Gastrocnemius medialis (tissue), 4 donors: ENCODE data around the gene CLASP1.
A peak's percentile ranks its signal among the peaks of the same experiment; 100 is the strongest.

Experiments used
- CTCF ChIP-seq, 5 experiments: fragments of 450-650 bp in 3 of 5; fragments of 200-600 bp in 2 of 5; sonication (generic) in 2 of 5; IDR thresholded peaks in 4 of 5; conservative IDR thresholded peaks in 1 of 5; 1 replicate in 4 of 5; 2 replicates in 1 of 5; pipeline ENCODE4 v1.5.1; 2016 to 2019; ENCODE audit warnings: antibody characterized with exemption in 5 of 5, mild to moderate bottlenecking in 3 of 5, moderate library complexity in 3 of 5
- POLR2A ChIP-seq, 2 donors: fragments of 450-650 bp; IDR thresholded peaks; one replicate each; pipeline ENCODE4 v1.6.1; 2017; ENCODE audit warnings: antibody characterized with exemption in 2 of 2, mild to moderate bottlenecking in 2 of 2, moderate library complexity in 2 of 2

DNA sequence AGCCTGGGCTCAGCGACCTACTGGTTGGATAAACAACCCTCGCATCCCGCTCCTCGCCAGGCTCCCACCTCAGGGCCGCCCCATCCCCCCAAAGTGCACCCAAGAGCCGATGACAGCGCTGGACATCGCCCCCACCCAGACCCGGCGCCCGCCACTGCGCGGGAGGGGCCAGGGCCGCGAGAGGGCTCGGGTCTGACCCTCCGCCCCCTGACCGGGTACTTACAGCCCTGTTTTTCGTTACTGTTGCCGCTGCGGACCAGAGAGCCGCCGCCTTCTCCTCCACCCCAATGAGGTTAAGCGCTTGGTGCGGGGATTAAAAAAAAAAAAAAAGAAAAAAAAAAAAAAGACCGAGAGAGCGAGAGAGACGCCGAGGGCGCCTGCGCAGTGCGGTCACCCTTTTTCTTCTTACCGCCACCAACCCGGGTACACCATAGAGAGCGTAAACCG, at the start of gene CLASP1:
- peak; percentile 63 to 78 for TF ChIP-seq POLR2A (IDR thresholded peaks at IDR 0.05)
- peak in 1 of 5 experiments; percentile 8 for TF ChIP-seq CTCF (IDR thresholded peaks at IDR 0.05 in 4 of 5, conservative IDR thresholded peaks at IDR 0.05 in 1 of 5)
